GM19023 (cell line): ENCODE measurements around the gene ARHGDIA.

Experiments
- ATAC-seq: cut with Tn5 transposase; IDR thresholded peaks from one replicate; pipeline ENCODE4 v1.9.1; 2021; ENCODE audit warnings: mild to moderate bottlenecking, moderate library complexity; ENCODE audit not compliant: unreplicated experiment

The ARHGDIA gene

DNA sequence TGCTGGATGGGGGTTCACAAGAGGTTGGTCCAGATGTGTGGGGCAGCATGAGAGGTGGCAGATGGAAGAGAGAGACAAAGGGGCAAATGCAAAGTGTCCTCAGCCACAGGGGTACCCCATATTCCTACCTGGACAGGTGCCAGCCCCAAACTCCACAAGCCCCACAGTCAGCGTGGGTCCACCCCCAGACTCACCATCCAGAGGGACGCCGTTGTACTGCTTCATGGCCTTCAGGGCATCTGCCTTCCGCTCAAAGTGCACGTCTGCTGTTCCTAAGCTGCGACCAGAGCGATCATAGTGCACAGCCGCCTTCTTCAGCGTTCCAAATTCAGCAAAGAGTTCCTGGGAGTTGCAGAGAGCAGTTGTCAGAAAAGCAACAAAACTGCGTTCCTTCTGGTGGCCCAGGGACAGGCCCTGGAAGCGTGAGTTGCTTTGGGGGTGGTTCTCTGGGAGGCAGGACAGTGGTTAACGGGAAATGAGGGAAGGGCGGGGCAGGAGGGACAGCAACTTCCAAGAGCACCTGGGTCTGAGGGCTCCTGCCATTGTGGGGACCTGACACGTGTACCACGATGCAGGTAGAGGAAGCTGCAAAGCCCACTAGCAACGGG, 18.0 kb upstream of the ARHGDIA start:
- ATAC-seq = no peak

DNA sequence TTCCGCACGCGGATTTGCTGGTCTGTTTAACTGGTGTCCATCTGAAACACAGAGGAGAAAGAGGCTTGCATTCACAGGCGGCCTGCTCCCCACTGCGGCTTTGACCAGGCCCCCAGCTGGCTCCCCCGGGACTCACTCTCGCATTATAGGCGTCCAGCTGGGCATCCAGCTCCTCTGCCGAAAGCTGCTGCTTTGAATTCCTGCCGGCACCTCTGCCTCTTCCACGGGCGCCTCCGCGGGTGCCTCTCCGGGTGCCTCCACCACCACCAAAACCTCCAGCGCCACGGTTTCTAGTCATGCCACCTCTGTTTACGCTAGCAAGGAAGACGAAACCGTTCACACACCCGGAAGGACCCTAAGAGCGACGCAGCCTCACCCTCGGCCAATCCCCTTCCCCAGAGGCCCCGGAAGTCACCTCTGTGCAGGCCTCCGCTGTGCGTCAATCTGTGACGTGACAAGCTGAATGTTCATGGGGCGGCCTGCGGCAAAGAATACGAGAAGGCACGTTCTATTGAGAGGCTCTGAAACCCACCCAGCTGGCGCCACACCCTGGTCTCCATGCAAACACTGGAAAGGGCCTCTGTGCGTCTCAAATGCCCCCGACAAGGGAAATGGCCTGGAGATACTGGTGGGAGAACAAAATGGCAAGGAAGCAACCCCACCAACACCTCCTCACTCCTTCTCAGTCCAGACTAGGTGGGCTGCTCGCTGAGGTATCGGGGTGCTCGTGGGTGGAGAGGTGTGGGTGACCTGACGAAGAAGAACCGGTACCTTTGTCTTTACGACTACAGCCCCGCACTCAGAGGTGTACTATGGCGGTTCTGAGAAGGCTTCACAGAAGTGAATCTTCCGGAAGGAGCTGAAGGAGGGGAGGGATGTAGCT, 17.2 kb upstream of the ARHGDIA start:
- no peak for ATAC-seq

DNA sequence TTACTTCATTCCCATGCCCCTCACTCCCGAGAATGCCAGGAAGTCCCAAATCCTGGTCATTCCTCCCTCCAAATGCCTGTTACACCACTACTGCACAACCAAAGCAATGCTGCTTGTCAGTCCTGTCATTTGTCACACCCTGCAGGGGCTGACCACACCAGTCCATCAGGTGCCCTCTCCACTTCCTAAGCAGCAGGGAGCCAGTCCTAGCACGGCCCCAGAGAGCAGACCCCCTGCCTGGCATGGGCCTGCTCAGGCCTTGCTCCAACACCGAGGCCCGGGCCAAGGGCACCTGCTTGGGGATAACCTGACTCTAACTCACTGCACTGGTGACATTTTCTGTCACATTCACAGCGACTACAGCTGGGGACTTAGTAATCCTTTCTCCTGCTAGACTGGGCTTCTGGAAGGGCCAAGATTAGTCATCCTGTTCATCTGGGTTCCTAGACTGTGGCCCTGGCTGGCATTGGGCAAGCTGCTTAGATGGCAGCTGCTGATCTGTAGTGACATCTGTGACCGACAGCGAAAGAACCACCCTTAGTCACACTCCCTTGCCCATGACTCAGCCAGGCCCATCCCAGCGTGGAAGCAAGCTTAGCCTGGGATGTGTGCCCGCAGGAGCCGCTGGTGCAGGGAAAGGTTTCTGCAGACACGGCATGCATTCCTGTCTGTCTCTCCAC, 14.9 kb upstream of the ARHGDIA start:
- ATAC-seq = no peak

DNA sequence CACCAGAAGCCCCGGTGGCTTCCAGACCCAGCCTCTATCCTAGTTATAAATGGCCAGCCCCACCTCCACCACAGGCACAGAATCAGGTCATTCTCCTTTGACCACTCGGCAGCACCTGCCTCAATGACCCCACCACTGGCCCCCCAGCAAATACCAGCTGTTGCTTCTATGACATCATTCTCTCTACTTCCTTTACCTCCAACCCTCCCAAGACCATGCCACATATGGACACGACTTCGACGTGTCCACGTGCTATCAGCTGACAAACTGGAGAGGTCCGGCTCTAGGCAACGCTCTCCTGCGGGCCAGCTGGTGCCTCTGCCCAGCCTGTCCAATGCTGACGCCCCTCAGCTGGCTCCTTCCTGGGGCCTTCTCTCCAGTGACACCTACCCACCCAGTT, 14.3 kb upstream of the ARHGDIA start:
- no peak for ATAC-seq

DNA sequence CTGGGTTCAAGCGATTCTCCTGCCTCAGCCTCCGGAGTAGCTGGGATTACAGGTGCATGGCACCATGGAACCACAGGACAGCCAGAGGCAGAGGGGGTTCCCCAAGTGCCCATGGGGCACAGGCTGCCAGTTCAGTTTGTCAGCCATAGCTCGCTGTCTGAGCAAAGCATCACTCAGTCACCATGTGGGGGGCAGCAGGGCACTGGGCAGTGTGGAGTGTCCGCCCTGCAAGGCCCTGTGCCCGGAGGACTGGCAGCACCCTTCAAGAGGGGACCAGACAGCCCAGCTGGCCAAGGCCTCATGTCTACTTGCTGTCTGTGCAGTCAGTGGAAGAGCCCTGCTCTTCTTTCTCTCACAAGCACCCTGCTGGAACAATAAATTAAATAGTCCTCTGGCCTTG, 13.8 kb upstream of the ARHGDIA start:
- ATAC-seq = no peak

DNA sequence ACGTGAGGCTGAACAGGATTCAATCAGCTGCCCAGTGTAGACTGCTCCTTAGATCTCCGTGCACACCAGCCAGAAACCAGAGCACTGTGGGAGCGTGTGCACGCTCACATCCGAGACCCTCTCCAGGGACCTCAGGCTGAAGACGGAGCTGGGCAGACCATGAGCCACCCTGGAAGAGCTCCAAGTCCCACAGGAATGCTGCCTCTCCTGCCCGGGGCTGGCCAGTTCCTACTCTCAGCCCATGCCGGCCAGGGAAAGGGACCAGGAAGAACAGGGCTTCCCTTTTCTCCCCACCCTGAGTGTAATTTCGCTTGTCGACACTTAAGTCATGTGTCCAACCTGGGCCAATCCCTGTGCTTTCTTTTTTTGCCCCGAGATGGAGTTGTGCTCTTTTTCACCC, 13.4 kb upstream of the ARHGDIA start:
- no peak for ATAC-seq

DNA sequence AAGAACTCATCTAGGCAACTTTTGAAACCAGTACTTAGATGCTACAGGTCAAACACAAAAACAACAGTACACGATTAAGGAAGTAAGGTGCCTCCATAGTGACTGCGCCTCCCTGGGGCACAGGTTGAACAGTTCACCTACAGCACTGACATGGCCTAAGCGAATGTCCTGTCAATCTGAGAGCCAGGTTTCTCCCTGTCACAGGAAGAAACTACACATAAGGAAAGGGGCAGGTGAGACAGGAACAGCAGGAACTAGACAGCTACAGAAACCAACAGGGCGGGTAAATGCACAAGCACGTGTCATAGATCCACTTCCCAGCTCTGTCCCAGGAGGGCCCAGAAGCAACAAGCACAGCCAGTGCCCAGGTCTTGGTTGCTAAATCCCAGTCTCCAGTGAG, 8.0 kb upstream of the ARHGDIA start:
- no peak for ATAC-seq

DNA sequence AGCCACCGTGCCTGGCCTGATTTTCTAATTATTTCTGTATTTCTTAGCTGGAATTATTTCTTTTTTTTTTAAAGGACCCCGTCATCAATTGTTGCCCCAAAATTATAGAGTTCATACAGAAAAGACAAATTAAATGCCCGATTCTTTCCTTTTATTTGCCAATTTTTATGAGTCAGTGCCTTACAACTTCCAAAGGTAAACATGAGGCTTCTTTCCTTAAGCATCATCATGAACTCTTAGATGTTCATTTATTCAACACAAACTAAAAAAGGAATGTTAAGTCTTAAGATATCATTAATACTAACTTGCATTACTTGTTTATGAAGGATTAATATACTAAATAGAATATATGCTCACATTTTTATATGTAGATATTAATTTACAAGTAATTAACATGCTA, 7.2 kb upstream of the ARHGDIA start:
- no peak for ATAC-seq

DNA sequence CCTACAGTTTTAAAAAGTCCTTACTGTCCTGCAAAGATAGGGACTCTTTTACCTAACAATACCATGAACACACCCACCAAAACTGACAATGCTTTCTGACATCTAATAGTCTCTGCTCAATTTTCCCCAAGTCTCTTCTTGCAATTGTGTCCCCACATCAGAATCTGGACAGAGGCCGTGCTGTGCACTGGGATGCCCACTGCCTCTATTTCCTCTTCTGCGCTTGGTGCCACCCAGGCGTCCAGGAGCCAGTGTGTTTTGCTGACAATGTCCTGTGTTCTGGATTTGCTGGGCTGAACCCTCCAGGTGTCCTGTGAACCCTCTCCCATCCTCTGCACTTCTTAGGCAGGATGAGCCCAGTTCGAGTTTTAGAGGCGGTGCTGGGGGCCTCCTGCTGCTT, 6.4 kb upstream of the ARHGDIA start:
- no peak for ATAC-seq

DNA sequence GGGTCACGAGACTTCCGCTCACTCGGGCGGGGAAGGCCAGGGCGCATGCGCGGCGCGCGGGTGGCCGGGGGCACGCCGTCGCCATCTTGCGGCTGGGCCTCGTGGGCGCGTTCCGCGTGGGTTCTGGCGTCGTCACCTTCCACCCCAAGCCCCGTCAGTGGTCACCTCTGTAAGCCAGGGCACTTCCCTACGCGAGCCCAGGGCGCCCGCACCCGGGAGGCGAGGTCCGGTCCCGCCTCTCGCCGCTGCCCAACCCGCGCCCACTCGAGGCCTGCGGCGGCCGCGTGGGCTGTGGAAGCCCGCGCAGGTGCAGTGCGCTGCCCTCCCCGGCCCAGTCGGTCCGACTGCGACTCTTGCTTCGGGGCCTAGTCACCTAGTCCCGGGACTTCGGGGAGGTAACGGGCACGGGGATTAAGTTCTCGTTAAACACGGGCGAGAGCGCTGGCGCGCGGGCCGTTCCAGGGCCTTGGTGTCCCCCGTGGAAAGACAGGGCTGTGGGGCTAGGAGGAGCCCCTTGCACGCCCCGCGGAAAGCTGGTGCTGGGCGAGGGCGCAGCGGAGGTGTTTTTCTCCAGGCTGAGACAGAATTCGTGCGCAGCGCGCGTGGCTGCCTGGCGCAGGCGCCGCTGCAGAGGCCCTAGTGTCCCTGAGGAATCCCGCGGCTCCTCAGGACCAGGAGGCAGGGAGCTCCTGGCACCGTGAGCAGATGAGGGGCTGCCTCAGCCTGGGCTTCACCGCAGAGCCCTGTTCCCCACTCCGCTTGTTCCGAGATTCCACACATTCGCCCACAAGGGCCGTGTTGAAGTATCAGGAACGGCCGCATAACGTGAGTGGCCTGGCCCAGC, 472 bp upstream of the ARHGDIA start:
- ATAC-seq = peak; percentile 56

DNA sequence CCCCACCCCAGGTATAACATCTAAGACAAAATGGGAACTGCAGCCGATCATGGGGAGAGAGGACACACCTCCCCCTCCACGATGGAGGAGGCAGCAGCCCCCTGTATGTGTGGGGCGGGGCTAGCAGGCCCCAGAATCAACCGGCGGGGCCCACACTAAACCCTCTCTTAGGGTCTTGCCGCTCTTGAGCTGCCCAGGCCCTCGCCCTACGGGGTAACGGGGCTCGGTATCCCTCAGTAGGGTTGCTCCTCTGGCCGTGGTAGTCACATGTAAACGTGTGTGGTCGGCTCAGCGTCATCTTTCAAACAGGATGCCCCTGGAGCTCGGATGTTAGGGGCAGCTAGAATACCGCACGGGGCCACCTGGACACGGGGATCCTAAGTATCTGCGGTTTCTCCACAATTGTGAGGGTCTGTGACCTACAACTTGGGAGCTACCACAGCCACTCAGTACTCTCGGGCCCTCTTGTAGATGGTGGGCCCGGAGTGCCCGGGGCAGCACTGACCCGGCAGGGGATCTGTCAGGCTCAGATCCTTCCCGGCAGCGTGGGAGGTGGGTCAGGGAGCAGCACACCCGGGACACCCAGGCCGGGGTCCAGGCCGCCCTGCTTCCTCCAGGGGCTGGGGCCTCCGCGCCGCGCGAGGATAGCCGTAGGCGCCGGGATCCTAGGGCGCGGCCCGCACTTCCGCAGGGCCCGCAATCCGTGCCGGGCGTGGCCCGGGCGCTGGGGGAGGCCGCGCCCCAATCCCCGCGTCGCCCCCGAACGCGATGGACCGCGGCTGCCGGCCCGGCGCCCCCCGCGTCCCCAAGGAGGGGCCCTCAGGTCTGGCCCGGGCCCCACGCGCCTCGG, 781 bp downstream of the ARHGDIA start:
- ATAC-seq = peak; percentile 18

DNA sequence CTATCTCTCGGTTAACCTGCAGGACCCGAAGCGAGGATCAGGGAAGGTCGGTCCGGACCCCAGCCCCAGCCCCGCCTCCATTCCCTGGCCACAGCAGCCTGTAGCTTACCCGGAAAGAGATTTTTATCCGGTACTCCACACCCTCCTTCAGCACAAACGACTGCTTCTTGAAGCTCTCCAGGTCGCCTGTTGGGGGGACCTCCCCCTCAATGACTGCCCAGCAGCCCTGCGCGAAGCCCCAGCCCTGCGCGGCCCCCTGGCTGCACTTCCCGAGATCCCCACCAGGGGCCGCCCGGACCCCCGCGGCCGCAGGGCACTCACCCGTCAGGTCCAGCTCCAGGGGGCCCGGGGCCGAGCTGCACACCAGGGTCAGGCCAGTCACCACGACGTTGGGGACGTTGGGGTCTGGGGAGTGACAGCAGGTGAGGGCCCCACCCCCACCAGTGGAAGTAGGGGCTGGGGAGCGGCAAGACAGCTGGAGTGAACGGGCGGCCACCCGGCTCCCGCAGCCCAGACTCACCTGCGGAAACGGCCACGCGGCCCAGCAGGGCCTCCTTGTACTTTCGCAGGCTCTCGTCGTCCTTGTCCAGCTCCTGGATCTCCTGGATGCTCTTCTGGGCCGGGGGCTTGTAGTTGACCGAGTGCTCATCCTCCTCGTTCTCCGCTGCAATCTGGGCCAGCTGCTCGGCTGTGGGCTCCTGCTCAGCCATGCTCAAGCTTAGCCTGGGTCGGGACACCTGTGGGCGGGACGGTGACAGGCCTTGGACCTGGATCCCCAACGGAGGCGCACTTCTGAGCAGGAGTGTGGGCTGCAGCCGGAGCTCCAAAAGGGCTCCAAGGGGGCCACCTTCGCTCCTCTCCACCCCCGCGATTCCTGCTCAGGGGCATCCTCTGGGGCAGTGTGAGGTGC, 1.7 kb downstream of the ARHGDIA start:
- ATAC-seq = no peak

DNA sequence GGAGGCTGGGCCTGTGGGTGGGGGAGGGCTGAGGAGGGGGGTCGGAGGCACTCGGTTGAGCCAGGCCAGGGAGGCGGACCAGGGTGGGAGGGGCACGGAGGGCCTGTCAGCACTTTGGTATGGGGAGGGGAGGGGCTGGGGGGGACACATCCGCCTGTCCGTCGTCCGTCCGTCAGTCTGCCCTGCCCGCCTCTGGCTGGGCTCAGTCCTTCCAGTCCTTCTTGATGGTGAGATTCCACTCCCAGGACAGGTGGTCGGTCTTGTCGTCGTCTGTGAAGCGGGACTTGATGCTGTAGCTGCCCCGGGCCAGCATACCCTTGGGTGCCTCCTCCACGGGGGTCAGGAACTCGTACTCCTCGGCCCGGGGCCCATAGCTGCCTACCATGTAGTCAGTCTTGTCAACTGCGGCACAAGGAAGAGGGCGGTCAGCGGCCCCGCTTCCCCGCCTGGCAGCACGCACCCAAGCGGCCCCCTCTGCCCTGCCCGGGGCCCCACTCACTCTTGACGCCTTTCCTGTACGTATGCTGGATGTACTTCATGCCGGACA, 2.4 kb downstream of the ARHGDIA start:
- no peak for ATAC-seq

DNA sequence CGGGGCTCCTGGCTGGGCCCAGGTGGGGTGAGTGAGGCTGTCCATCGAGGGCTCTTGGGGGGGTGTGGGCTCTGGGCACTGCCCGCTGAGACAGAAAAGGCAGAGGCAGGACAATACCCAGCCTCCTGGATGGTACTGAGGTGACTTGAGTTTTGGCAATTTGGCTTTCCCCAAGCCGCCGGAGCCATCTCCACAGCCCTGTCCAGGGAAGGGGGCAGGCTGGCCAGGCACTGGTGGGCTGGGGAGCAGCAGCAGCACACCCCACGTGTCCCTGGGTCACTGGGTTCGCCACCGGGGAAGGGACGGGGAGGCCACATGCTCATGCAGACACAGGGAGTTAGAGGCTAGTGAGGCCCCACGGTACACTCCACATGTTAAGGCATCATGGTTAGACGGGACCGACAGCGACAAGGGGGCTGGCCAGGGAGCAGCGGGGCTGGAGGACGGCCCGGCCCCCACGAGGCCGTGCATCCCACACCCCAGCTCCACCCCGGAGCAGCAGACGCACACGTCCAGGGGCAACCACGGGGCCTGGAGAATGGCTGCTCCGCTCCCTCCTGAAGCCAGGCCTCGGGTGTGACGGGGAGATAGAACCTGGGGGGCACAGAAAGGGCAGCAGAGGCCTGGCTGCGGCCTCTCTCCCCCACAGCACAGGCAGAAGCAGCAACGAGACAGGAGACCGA, 3.0 kb downstream of the ARHGDIA start:
- no peak for ATAC-seq

DNA sequence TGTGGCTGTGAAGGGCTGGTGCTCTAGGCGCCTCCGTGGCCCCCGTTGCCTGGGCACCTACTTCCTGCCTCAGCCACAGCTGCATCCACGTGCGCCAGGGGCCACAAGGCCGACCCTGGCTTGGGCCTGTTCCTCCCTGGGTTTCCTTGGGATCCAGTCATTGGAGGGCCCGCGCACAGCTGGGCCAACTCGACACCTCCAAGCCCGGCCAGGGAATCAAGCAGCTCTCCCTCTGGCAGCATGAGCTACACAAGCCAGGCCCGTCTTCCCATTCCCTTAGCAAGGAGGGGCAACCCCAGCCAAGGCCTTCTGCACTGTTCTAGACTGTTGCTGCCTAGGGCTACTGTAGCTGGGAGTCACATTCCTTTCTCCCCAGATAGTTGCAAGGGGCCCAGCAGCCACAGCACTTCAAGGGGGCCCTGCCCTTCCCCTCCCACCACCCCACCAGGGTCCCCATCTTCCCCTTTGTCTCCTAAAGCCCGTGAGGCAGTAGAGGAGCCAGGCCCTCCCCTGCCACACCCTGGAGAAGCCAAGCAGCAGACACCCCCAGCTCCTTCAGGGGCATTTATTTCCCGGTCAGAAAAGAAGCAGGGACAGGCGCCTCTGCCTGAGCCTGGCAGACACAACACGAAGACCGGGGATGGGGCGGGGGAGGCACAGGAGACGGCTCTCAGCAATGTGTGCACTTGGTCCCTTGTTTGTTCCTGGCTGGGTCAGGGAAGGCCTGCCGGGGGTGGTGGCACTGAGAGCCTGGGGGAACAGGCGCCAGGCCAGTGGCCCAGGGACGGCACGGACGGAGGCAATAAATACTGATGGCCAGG, 3.8 kb downstream of the ARHGDIA start:
- no peak for ATAC-seq

DNA sequence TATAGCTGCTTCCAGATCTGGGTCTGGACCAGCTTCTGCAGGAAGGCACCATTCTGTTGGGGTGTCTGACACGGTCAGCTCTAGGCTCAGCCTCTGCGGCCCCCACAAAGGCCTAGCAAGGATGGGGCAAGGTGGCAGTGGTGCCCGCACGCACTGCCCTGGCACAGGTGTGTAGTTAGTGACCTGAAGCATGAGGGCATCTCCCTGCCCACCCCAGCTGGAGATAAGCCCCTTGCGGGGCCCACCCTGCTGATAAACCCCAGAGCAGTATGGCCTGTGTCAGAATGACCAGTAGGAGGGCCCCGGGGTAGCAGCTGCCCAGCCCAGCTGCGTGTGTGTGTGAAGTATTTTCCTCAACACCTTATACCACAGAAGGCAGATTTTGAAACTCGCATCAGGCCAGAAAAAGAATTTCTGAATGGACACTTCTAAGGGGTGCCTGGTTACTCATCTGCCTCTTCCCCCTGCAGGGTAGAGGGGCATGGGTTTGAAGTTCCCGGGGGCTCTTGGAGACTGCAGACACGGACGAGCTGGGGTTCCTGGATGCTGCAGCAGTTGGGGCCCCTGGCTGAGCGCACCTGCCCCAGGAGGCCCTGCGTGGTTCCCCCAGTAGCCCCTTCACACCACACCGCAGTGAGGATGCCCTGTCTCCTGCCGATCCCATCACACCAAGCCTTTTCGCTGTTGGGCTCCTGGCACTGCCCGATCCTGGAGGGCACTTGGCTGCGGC, 4.5 kb downstream of the ARHGDIA start:
- ATAC-seq = no peak
